ENCODE data around the gene VTA1.

The VTA1 gene

DNA sequence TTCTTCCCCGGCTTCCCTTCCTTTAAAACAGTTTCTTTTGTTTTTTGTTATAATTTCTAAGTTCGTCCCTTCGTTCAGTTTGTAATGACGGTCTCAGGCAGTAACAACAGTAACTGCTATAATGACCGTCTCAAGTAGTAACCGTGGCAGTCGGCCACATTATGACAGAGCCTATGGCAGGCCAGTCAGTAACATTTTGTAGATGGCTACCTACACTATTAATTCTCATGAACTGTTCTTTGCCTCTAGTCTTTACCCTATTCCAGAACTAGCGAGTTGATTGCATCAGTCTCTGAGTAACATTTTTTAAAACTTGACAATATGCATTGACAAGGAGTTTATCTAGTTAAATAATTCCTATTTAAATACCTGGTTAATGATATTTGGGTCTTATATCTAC lies 111.7 kb downstream of the VTA1 start:
- Histone ChIP-seq H3K9ac (ENCODE audit: low read depth, low read length) (no peak overlapping the region), H4K20me1 (ENCODE audit: insufficient read depth, low read length) (no peaks in the 10 kb centered on the region), H3K27ac (ENCODE audit: low read length) (no peak overlapping the region), H3K36me3 (ENCODE audit: insufficient read depth, low read length) (no peaks in the 10 kb centered on the region), H3K4me1 (ENCODE audit: insufficient read depth, low read length) (no peaks in the 10 kb centered on the region), H2AFZ (ENCODE audit: low read depth, low read length) (no peak overlapping the region), H3K27me3 (ENCODE audit: insufficient read depth, low read length, poor library complexity) (peaks cover 3% of the 10 kb centered on the region), H3K4me2 (ENCODE audit: insufficient read depth, low read length) (no peak overlapping the region), H3K79me2 (ENCODE audit: insufficient read depth, low read length) (no peaks in the 10 kb centered on the region), H3K4me3 (ENCODE audit: low read depth in 1 of 2, low read length in 2 of 2) (no peak overlapping the region), H3K9me3 (ENCODE audit: insufficient read depth, low read length, severe bottlenecking) (no peaks in the 10 kb centered on the region)
- DNase-seq (no peak), ATAC-seq (ENCODE audit: insufficient read depth, low read depth) (no peak)
- TF ChIP-seq EZH2 (IDR thresholded peaks at IDR 0.05; ENCODE audit: borderline replicate concordance, low read depth, low read length, severe bottlenecking): no peak
- TF ChIP-seq, protein P1, sequence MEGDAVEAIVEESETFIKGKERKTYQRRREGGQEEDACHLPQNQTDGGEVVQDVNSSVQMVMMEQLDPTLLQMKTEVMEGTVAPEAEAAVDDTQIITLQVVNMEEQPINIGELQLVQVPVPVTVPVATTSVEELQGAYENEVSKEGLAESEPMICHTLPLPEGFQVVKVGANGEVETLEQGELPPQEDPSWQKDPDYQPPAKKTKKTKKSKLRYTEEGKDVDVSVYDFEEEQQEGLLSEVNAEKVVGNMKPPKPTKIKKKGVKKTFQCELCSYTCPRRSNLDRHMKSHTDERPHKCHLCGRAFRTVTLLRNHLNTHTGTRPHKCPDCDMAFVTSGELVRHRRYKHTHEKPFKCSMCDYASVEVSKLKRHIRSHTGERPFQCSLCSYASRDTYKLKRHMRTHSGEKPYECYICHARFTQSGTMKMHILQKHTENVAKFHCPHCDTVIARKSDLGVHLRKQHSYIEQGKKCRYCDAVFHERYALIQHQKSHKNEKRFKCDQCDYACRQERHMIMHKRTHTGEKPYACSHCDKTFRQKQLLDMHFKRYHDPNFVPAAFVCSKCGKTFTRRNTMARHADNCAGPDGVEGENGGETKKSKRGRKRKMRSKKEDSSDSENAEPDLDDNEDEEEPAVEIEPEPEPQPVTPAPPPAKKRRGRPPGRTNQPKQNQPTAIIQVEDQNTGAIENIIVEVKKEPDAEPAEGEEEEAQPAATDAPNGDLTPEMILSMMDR (IDR thresholded peaks at IDR 0.05; ENCODE audit: borderline replicate concordance, extremely low read depth, low read length, poor library complexity, severe bottlenecking): no peak

- no peaks in the 10 kb centered on the region for H4K20me1 ChIP-seq (ENCODE audit: insufficient read depth, low read length)
Measured at GRCh38 chr6:142260748-142261147, 113.7 kb downstream of the VTA1 start.

DNA sequence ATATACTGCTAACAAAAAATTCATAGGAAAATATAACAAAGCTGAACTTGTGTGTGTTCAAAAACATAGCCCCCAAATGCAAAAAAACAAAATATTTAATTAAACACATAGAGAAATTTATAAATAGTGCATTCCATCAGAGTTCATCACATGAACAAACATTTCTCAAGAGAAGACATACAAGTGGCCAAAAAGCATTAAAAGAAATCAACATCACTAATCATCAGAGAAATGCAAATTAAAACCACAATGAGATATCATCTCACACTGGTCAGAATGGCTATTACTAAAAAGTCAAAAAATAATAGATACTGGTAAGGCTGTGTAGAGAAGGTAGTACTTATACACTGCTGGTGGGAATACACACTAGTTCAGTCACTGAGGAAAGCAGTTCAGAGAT lies 115.2 kb downstream of the VTA1 start:
- no peaks in the 10 kb centered on the region for H3K36me3 ChIP-seq (ENCODE audit: insufficient read depth, low read length)
- peaks cover 3% of the 10 kb centered on the region for H3K27me3 ChIP-seq (ENCODE audit: insufficient read depth, low read length, poor library complexity)
- no peak overlapping the region for H3K4me3 ChIP-seq (ENCODE audit: low read depth in 1 of 2, low read length in 2 of 2)
- no peak overlapping the region for H3K27ac ChIP-seq (ENCODE audit: low read length)
- no peak for TF ChIP-seq EZH2 (IDR thresholded peaks at IDR 0.05; ENCODE audit: borderline replicate concordance, low read depth, low read length, severe bottlenecking)
- TF ChIP-seq, protein P1 (IDR thresholded peaks at IDR 0.05; ENCODE audit: borderline replicate concordance, extremely low read depth, low read length, poor library complexity, severe bottlenecking): no peak
- H3K4me2 ChIP-seq (ENCODE audit: insufficient read depth, low read length): no peak overlapping the region
- H3K79me2 ChIP-seq (ENCODE audit: insufficient read depth, low read length): no peaks in the 10 kb centered on the region
- H3K4me1 ChIP-seq (ENCODE audit: insufficient read depth, low read length): no peaks in the 10 kb centered on the region
- ATAC-seq (ENCODE audit: insufficient read depth, low read depth): no peak
- H4K20me1 ChIP-seq (ENCODE audit: insufficient read depth, low read length): no peaks in the 10 kb centered on the region
- H3K9me3 ChIP-seq (ENCODE audit: insufficient read depth, low read length, severe bottlenecking): no peaks in the 10 kb centered on the region
- H2AFZ ChIP-seq (ENCODE audit: low read depth, low read length): no peak overlapping the region
- DNase-seq: no peak
- H3K9ac ChIP-seq (ENCODE audit: low read depth, low read length): no peak overlapping the region

More at GRCh38 chr6:142260748-142261147, 113.7 kb downstream of the VTA1 start:
- ATAC-seq (ENCODE audit: insufficient read depth, low read depth) (no peak), DNase-seq (no peak)
- no peaks in the 10 kb centered on the region for H3K36me3 ChIP-seq (ENCODE audit: insufficient read depth, low read length)
- no peaks in the 10 kb centered on the region for H3K79me2 ChIP-seq (ENCODE audit: insufficient read depth, low read length)
- no peak overlapping the region for H3K27ac ChIP-seq (ENCODE audit: low read length)
- no peaks in the 10 kb centered on the region for H3K9me3 ChIP-seq (ENCODE audit: insufficient read depth, low read length, severe bottlenecking)
- H3K4me1 ChIP-seq (ENCODE audit: insufficient read depth, low read length): no peaks in the 10 kb centered on the region
- no peak overlapping the region for H3K4me2 ChIP-seq (ENCODE audit: insufficient read depth, low read length)
- no peak overlapping the region for H2AFZ ChIP-seq (ENCODE audit: low read depth, low read length)
- no peak overlapping the region for H3K4me3 ChIP-seq (ENCODE audit: low read depth in 1 of 2, low read length in 2 of 2)
- H3K9ac ChIP-seq (ENCODE audit: low read depth, low read length): no peak overlapping the region
- peaks cover 3% of the 10 kb centered on the region for H3K27me3 ChIP-seq (ENCODE audit: insufficient read depth, low read length, poor library complexity)
- TF ChIP-seq EZH2 (IDR thresholded peaks at IDR 0.05; ENCODE audit: borderline replicate concordance, low read depth, low read length, severe bottlenecking): no peak
- TF ChIP-seq, protein P1 (IDR thresholded peaks at IDR 0.05; ENCODE audit: borderline replicate concordance, extremely low read depth, low read length, poor library complexity, severe bottlenecking): no peak

DNA sequence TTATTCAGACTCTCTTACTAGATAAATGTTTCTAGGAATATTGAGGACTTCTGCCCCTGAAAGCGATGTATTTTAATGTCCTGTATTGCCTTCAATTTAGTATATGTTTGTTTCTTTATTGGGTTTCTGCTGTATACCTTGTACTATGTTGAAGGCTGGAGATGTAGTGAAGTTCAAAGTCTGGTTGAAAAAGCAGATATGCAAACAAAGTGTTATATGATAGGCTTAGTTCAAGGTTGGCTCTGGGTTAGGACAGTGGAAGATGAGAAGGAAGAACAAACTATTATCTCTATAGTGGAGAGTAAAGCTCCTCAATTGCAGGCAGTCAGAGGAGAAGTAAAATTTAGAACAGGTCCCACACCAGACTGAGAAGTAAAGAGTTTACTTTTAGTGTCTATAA lies 118.4 kb downstream of the VTA1 start:
- TF ChIP-seq, protein P1 (IDR thresholded peaks at IDR 0.05; ENCODE audit: borderline replicate concordance, extremely low read depth, low read length, poor library complexity, severe bottlenecking): no peak
- TF ChIP-seq EZH2 (IDR thresholded peaks at IDR 0.05; ENCODE audit: borderline replicate concordance, low read depth, low read length, severe bottlenecking): no peak
- H3K27ac ChIP-seq (ENCODE audit: low read length): no peak overlapping the region
- no peaks in the 10 kb centered on the region for H3K79me2 ChIP-seq (ENCODE audit: insufficient read depth, low read length)
- H4K20me1 ChIP-seq (ENCODE audit: insufficient read depth, low read length): no peaks in the 10 kb centered on the region
- no peak overlapping the region for H3K9ac ChIP-seq (ENCODE audit: low read depth, low read length)
- H3K4me2 ChIP-seq (ENCODE audit: insufficient read depth, low read length): no peak overlapping the region
- ATAC-seq (ENCODE audit: insufficient read depth, low read depth): no peak
- H3K36me3 ChIP-seq (ENCODE audit: insufficient read depth, low read length): no peaks in the 10 kb centered on the region
- H3K27me3 ChIP-seq (ENCODE audit: insufficient read depth, low read length, poor library complexity): peaks cover 3% of the 10 kb centered on the region
- H2AFZ ChIP-seq (ENCODE audit: low read depth, low read length): no peak overlapping the region
- H3K9me3 ChIP-seq (ENCODE audit: insufficient read depth, low read length, severe bottlenecking): no peaks in the 10 kb centered on the region
- H3K4me1 ChIP-seq (ENCODE audit: insufficient read depth, low read length): no peaks in the 10 kb centered on the region
- DNase-seq: no peak
- no peak overlapping the region for H3K4me3 ChIP-seq (ENCODE audit: low read depth in 1 of 2, low read length in 2 of 2)
